HEK293 (cell line): ENCODE results near the gene SNX6.
"Not testable (repeated sequence)": the region's sequence is repeated elsewhere in the genome, so short reads cannot be mapped to it uniquely, and the experiment has no call there.

ENCODE experiments used
- CTCF ChIA-PET: fragments of 350-600 bp; formaldehyde crosslinking; extraction: SDS; loops from one replicate; lab custom pipeline; 2021; ENCODE audit warnings: antibody characterized with exemption; lab: Yijun Ruan, JAX
- POLR2A ChIA-PET: fragments of 300-600 bp; formaldehyde crosslinking; extraction: SDS; loops from one replicate; lab custom pipeline; 2020; ENCODE audit warnings: antibody characterized with exemption, inconsistent platforms; lab: Yijun Ruan, JAX
- H3K27ac ChIP-seq: fragments of 200-500 bp; sonication (Bioruptor generic); 2 replicates; pipeline ENCODE4 v1.5.1; 2014; ENCODE audit warnings: low read depth, low read length, control low read depth, inconsistent platforms; ENCODE audit errors: extremely low read depth
- H3K36me3 ChIP-seq, 2 experiments: fragments of 200-500 bp in 1 of 2; sonication (Bioruptor generic) in 1 of 2; 1 replicate in 1 of 2; 2 replicates in 1 of 2; pipeline ENCODE4 v1.5.1; 2014 to 2017; ENCODE audit warnings: inconsistent platforms in 2 of 2, low read length in 2 of 2; ENCODE audit not compliant: control insufficient read depth in 2 of 2, insufficient read depth in 1 of 2
- H3K4me1 ChIP-seq: fragments of 200-500 bp; sonication (Bioruptor generic); 2 replicates; pipeline ENCODE4 v1.5.1; 2014; ENCODE audit warnings: mild to moderate bottlenecking, low read length, inconsistent platforms; ENCODE audit not compliant: control insufficient read depth, insufficient read depth
- H3K4me3 ChIP-seq: 2 replicates; pipeline ENCODE4 v1.5.1; 2011; ENCODE audit warnings: low read depth, mild to moderate bottlenecking, control low read depth, low read length, moderate library complexity
- H3K9me3 ChIP-seq: fragments of 200-500 bp; sonication (Bioruptor generic); 2 replicates; pipeline ENCODE4 v1.5.1; 2014; ENCODE audit warnings: low read depth, low read length, inconsistent platforms; ENCODE audit not compliant: control insufficient read depth, insufficient read depth
- GLI4 ChIP-seq: fragments of 450-650 bp; formaldehyde crosslinking; IDR thresholded peaks from 2 replicates; pipeline ENCODE4 v1.5.1; 2016; ENCODE audit warnings: missing biosample characterization, missing genetic modification characterization
- KLF1 ChIP-seq: fragments of 450-650 bp; formaldehyde crosslinking; IDR thresholded peaks from 2 replicates; pipeline ENCODE4 v1.5.1; 2016; ENCODE audit warnings: missing biosample characterization, missing genetic modification characterization
- ZNF19 ChIP-seq: fragments of 450-650 bp; formaldehyde crosslinking; IDR thresholded peaks from 2 replicates; pipeline ENCODE4; 2016; ENCODE audit warnings: missing biosample characterization, missing genetic modification characterization, low read depth
- ZNF501 ChIP-seq: fragments of 450-650 bp; formaldehyde crosslinking; IDR thresholded peaks from 2 replicates; pipeline ENCODE4 v1.5.1; 2016; ENCODE audit warnings: missing biosample characterization, missing genetic modification characterization
- ZNF521 ChIP-seq: fragments of 450-650 bp; formaldehyde crosslinking; IDR thresholded peaks from 2 replicates; pipeline ENCODE4 v1.5.1; 2017; ENCODE audit warnings: missing biosample characterization, mild to moderate bottlenecking, missing genetic modification characterization
- ZNF530 ChIP-seq: fragments of 450-650 bp; formaldehyde crosslinking; IDR thresholded peaks from 2 replicates; pipeline ENCODE4 v1.5.1; 2016; ENCODE audit warnings: low read depth, missing biosample characterization, missing genetic modification characterization
- ZNF544 ChIP-seq: fragments of 450-650 bp; formaldehyde crosslinking; IDR thresholded peaks from 2 replicates; pipeline ENCODE4 v1.5.0; 2017; ENCODE audit warnings: missing biosample characterization, missing genetic modification characterization
- ZNF843 ChIP-seq: fragments of 450-650 bp; formaldehyde crosslinking; IDR thresholded peaks from 2 replicates; pipeline ENCODE4 v1.5.1; 2016; ENCODE audit warnings: missing biosample characterization, missing genetic modification characterization

The SNX6 gene

DNA sequence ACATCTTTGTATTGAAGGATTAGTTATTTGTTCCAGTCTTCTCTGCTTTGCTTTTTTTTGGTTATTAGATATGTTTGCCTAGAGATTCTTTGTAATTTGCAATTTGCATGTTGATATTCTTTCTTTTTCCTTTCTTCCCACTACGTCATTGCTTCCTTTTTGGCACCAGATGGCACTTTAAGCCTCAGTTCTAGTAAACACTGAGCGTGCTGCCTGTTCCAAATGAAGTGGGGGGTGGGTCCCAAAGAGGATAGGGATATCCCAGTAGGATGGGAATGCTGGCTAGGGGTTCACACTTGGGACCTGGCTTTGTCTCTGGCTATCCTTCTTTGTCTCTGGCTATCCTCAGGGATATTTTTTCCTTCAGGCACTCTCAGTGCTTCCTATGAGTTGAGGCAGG lies 107.5 kb downstream of the SNX6 start:
- Histone ChIP-seq H3K4me1 (no peaks in the 10 kb centered on the region), H3K4me3 (no peak overlapping the region), H3K36me3 (peaks cover 80% of the 10 kb centered on the region in 2 experiments), H3K9me3 (no peaks in the 10 kb centered on the region), H3K27ac (no peak overlapping the region)
- POLR2A ChIA-PET = no interaction called here
- TF ChIP-seq ZNF19 (tag by site-specific recombination) (no peak), GLI4 (tag by site-specific recombination) (no peak), ZNF544 (no peak), ZNF521 (no peak), ZNF843 (tag by site-specific recombination) (no peak), ZNF501 (tag by site-specific recombination) (no peak), ZNF530 (no peak)
- CTCF ChIA-PET = no interaction called here

DNA sequence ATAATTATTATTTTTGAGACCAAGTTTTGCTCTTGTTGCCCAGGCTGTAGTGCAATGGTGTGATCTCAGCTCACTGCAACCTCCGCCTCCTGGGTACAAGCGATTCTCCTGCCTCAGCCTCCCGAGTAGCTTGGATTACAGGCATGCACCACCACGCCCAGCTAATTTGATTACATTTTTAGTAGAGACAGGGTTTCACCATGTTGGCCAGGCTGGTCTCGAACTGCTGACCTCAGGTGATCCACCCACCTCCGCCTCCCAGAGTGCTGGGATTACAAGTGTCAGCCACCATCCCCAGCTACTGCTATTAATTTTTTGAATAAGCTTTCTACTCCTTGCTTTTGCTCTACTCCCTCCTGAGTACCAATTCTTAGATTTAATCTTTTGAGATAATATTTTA lies 108.9 kb downstream of the SNX6 start:
- H3K27ac ChIP-seq, H3K9me3 ChIP-seq, H3K4me3 ChIP-seq, H3K4me1 ChIP-seq, CTCF ChIA-PET: not testable (repeated sequence)
- POLR2A ChIA-PET = interaction anchor here (0.7 kb wide), 2 partner anchors 106 to 152 kb away, joined by 3 to 4 read pairs; no protein-coding TSS in a partner anchor
- peaks cover 69 to 73% of the 10 kb centered on the region in 2 experiments for H3K36me3 ChIP-seq

DNA sequence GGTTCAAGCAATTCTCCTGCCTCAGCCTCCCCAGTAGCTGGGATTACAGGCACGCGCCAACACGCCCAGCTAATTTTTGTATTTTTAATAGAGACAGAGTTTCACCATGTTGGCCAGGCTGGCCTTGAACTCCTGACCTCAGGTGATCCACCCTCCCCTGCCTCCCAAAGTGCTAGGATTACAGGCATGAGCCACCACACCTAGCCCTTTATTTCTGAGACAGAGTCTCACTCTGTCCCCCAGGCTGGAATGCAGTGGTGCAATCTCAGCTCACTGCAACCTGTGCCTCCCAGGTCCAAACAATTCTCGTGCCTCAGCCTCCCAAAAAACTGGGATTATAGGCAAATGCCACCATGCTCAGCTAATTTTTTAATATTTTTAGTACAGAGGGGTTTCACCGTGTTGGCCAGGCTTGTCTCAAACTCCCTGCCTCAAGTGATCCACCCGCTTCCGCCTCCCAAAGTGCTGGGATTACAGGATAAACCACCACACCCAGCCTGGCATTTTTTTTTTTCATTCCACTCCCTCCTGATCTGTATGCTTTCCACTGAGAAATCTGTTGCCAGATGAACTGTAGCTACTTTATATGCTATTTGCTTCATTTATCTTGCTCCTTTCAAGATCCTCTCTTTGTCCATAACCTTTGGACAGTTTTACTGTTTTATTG lies 109.5 kb downstream of the SNX6 start:
- H3K27ac ChIP-seq = not testable (repeated sequence)
- peaks cover 68 to 69% of the 10 kb centered on the region in 2 experiments for H3K36me3 ChIP-seq
- POLR2A ChIA-PET = interaction anchor here (0.7 kb wide), 1 partner anchor 15 kb away, joined by 5 read pairs; no protein-coding TSS in a partner anchor
- peak; percentile 69 for TF ChIP-seq KLF1 (tag by site-specific recombination)
- TF ChIP-seq, all 188 proteins: peak for 1; not testable (repeated sequence) for 187
- H3K9me3 ChIP-seq, H3K4me3 ChIP-seq, CTCF ChIA-PET, H3K4me1 ChIP-seq: not testable (repeated sequence)
